GM21786 (cell line): ENCODE results near the gene HCN4.
"Not testable (repeated sequence)": the region's sequence is repeated elsewhere in the genome, so short reads cannot be mapped to it uniquely, and the experiment has no call there.

Experiments used
- ATAC-seq: cut with Tn5 transposase; IDR thresholded peaks from one replicate; pipeline ENCODE4 v1.9.1; 2021; ENCODE audit not compliant: unreplicated experiment

HCN4 gene

GRCh38 chr15:73326157-73326556 lies 42.6 kb downstream of the HCN4 start:
- ATAC-seq: no peak

- ATAC-seq: no peak
These were observed 43.4 kb downstream of the HCN4 start for GRCh38 chr15:73325191-73325861.

- ATAC-seq: no peak
These were observed 44.1 kb downstream of the HCN4 start for GRCh38 chr15:73324496-73325170.

GRCh38 chr15:73323956-73324355 lies 44.8 kb downstream of the HCN4 start:
- ATAC-seq: no peak

GRCh38 chr15:73323374-73323955 lies 45.3 kb downstream of the HCN4 start:
- ATAC-seq: no peak

GRCh38 chr15:73322665-73323373 lies 45.9 kb downstream of the HCN4 start:
- ATAC-seq: no peak

GRCh38 chr15:73321496-73322450 lies 47.0 kb downstream of the HCN4 start:
- no peak for ATAC-seq

GRCh38 chr15:73320619-73321180 lies 48.1 kb downstream of the HCN4 start:
- ATAC-seq: no peak

- no peak for ATAC-seq
These were observed 49.1 kb downstream of the HCN4 start for GRCh38 chr15:73319460-73320245.

GRCh38 chr15:73318463-73319351 lies 50.1 kb downstream of the HCN4 start:
- ATAC-seq: no peak

GRCh38 chr15:73317651-73318462 lies 50.9 kb downstream of the HCN4 start:
- no peak for ATAC-seq

- no peak for ATAC-seq
These were observed 54.9 kb downstream of the HCN4 start for GRCh38 chr15:73313861-73314260.

GRCh38 chr15:73308305-73308704 lies 60.5 kb downstream of the HCN4 start:
- ATAC-seq: no peak

GRCh38 chr15:73305331-73306211 lies 63.2 kb downstream of the HCN4 start:
- no peak for ATAC-seq

GRCh38 chr15:73303636-73304035 lies 65.1 kb downstream of the HCN4 start:
- ATAC-seq: no peak

- not testable (repeated sequence) for ATAC-seq
These were observed 68.5 kb downstream of the HCN4 start for GRCh38 chr15:73300286-73300685.
